GM12873 (cell line): ENCODE data around the gene CAVIN1.

Experiments
- CTCF ChIP-seq: IDR thresholded peaks from 2 replicates; pipeline ENCODE4 v1.5.1; 2012; ENCODE audit warnings: low read depth, mild to moderate bottlenecking, moderate library complexity, low read length, control low read depth; ENCODE audit not compliant: insufficient read depth; ENCODE audit errors: missing control alignments

Gene CAVIN1

DNA sequence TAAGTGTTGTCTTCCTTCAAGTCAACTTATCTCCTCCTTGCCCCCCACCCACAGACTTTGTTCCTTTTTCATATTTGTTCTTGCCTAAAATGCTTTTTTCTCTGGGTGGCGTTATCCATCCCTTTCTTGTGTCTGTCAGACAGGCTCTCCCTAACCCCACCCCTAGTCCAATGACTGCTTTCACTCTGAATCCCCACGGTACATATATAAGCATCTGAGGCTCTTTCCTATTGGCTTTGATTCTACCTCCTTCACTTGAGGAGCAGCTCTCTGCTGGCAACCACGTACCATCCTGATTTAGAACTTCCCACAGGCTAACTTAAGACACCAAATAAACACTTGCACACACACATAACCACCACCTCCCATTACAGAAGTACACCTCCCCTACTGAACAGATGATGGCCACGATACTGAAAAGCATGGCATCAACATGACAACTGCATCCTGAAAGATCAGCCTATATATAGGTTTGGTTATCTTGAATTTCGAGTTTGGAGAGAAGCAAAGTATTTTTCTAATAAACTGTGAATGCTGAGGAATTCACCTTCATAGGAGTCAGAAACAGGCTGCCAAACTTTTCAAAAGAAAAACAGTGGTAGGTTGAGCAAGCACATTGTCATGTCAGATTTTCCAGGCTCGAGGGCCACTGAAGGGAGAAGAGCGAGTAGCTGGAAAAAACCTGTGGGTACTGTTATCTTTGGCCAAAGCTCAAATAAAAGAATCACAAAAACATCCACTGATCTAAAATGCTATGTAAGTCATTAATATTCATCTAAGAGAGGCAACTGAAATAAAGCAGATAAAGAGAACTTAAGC is 59.1 kb downstream of the CAVIN1 start:
- TF ChIP-seq CTCF, result no peak

GRCh38 chr17:42363231-42363630 is 59.8 kb downstream of the CAVIN1 start:
- TF ChIP-seq CTCF, result no peak

DNA sequence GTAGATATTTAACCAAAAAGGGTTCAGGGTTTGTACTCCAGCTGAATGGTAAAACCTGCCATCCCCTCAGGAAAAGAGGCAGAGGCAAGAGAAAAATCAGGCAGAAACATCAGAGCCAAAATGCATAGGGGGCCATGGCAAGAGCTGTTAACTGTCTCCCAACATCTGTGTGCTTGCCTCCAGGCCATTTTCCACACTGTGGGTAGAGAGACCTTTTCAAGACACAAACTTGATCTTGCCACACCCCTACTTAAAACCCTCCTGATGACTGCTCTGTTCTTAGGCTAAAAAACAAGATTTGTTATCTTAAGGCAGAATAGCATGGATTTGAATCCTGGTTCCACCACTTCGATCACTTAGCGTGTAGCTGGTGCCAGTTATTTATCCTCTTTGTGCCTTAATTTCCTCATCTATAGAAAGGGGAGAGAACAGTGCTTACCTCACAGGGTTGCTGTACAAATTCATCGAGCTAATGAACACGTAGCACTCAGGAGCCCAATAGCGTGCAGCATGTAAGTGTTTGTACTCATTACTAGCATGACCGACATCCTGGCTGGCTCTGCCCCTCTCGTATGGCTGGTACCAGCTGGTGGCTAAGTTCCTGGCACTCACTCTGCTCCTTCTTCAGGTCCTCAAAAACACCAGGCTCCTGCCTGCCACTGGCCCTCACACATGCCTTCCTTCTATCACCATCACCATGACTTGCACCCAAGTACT is 60.7 kb downstream of the CAVIN1 start:
- no peak for TF ChIP-seq CTCF

- no peak for TF ChIP-seq CTCF
Measured at GRCh38 chr17:42361781-42362186, 61.3 kb downstream of the CAVIN1 start.

- no peak for TF ChIP-seq CTCF
Measured at GRCh38 chr17:42359133-42359532, 63.9 kb downstream of the CAVIN1 start.

DNA sequence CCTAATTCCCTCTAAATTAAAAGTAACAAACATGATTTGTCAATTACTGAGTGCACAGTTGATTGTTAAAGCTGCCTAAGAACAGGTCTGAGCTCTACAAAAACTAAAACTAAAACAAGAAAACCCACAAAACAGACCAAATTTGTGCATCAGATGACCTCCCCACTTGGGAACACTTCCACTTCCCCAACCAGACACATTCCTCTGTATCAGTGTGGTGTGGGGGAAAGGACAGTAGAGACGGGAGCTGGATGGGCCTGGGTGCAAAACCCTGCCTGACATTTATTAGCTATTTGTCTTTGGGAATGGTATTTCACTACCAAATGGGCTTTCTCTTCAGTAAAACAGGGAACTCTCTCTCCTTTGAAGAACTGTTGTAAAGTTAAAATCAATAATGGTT is 64.6 kb downstream of the CAVIN1 start:
- TF ChIP-seq CTCF, result no peak
